Measurements from ENCODE around the gene FHIP1A. TPM values are rescaled to one million over a fixed set of nuclear protein-coding genes. Genes with fewer than 3 reads are reported as not detected.
A peak's percentile ranks its signal among the peaks of the same experiment; 100 is the strongest.

FHIP1A gene
- polyA plus RNA-seq, 1 of the 3 experiments (the other 2 are of a cell fraction): 1.3 TPM

DNA sequence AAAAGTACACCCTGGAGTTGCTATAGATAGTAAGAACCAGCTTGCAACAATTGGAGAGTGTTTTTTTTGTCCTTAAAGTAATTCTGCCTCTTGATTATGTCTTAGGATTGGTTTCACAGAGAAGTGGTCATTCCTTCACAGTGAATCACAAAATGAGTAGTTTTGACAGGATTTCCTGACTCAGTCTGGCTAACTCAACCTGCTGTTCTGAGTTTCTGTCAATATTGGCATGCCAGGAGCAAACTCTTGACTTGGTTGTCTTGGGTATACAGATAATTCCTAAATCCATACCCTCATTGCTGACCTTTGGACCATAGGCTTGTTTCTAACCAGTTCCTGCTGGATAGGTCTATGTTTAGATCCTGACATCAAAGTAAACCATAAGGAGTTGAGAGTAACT lies 9.4 kb downstream of the FHIP1A start (continued):
- TF ChIP-seq, protein P1, sequence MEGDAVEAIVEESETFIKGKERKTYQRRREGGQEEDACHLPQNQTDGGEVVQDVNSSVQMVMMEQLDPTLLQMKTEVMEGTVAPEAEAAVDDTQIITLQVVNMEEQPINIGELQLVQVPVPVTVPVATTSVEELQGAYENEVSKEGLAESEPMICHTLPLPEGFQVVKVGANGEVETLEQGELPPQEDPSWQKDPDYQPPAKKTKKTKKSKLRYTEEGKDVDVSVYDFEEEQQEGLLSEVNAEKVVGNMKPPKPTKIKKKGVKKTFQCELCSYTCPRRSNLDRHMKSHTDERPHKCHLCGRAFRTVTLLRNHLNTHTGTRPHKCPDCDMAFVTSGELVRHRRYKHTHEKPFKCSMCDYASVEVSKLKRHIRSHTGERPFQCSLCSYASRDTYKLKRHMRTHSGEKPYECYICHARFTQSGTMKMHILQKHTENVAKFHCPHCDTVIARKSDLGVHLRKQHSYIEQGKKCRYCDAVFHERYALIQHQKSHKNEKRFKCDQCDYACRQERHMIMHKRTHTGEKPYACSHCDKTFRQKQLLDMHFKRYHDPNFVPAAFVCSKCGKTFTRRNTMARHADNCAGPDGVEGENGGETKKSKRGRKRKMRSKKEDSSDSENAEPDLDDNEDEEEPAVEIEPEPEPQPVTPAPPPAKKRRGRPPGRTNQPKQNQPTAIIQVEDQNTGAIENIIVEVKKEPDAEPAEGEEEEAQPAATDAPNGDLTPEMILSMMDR (IDR thresholded peaks at IDR 0.05): no peak
- TF ChIP-seq TEAD4 (IDR thresholded peaks at IDR 0.05; ENCODE audit: borderline replicate concordance, insufficient read depth): 0 out of 2 replicates have a peak, but pooled peaks have one; percentile 27
- TF ChIP-seq, protein P2, sequence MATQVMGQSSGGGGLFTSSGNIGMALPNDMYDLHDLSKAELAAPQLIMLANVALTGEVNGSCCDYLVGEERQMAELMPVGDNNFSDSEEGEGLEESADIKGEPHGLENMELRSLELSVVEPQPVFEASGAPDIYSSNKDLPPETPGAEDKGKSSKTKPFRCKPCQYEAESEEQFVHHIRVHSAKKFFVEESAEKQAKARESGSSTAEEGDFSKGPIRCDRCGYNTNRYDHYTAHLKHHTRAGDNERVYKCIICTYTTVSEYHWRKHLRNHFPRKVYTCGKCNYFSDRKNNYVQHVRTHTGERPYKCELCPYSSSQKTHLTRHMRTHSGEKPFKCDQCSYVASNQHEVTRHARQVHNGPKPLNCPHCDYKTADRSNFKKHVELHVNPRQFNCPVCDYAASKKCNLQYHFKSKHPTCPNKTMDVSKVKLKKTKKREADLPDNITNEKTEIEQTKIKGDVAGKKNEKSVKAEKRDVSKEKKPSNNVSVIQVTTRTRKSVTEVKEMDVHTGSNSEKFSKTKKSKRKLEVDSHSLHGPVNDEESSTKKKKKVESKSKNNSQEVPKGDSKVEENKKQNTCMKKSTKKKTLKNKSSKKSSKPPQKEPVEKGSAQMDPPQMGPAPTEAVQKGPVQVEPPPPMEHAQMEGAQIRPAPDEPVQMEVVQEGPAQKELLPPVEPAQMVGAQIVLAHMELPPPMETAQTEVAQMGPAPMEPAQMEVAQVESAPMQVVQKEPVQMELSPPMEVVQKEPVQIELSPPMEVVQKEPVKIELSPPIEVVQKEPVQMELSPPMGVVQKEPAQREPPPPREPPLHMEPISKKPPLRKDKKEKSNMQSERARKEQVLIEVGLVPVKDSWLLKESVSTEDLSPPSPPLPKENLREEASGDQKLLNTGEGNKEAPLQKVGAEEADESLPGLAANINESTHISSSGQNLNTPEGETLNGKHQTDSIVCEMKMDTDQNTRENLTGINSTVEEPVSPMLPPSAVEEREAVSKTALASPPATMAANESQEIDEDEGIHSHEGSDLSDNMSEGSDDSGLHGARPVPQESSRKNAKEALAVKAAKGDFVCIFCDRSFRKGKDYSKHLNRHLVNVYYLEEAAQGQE (IDR thresholded peaks at IDR 0.05; ENCODE audit: low read depth, low read length): no peak
- peak; percentile 83 for TF ChIP-seq JUND (IDR thresholded peaks at IDR 0.05)
- TF ChIP-seq, protein P3, sequence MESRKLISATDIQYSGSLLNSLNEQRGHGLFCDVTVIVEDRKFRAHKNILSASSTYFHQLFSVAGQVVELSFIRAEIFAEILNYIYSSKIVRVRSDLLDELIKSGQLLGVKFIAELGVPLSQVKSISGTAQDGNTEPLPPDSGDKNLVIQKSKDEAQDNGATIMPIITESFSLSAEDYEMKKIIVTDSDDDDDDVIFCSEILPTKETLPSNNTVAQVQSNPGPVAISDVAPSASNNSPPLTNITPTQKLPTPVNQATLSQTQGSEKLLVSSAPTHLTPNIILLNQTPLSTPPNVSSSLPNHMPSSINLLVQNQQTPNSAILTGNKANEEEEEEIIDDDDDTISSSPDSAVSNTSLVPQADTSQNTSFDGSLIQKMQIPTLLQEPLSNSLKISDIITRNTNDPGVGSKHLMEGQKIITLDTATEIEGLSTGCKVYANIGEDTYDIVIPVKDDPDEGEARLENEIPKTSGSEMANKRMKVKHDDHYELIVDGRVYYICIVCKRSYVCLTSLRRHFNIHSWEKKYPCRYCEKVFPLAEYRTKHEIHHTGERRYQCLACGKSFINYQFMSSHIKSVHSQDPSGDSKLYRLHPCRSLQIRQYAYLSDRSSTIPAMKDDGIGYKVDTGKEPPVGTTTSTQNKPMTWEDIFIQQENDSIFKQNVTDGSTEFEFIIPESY (IDR thresholded peaks at IDR 0.05; ENCODE audit: borderline replicate concordance, low read depth): no peak
- TF ChIP-seq, protein P4, sequence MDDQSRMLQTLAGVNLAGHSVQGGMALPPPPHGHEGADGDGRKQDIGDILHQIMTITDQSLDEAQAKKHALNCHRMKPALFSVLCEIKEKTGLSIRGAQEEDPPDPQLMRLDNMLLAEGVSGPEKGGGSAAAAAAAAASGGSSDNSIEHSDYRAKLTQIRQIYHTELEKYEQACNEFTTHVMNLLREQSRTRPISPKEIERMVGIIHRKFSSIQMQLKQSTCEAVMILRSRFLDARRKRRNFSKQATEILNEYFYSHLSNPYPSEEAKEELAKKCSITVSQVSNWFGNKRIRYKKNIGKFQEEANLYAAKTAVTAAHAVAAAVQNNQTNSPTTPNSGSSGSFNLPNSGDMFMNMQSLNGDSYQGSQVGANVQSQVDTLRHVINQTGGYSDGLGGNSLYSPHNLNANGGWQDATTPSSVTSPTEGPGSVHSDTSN (IDR thresholded peaks at IDR 0.05): peak; percentile 86
- TF ChIP-seq FOXM1 (IDR thresholded peaks at IDR 0.05; ENCODE audit: low read depth): no peak
- 0 out of 2 replicates have a peak, but pooled peaks have one; percentile 43 for TF ChIP-seq SIN3A (IDR thresholded peaks at IDR 0.05; ENCODE audit: borderline replicate concordance, low read depth, low read length)
- no peak for TF ChIP-seq SMC3 (IDR thresholded peaks at IDR 0.05; ENCODE audit: low read depth, low read length)
- no peak for TF ChIP-seq GABPA (IDR thresholded peaks at IDR 0.05; ENCODE audit: low read depth)
- TF ChIP-seq, protein P5, sequence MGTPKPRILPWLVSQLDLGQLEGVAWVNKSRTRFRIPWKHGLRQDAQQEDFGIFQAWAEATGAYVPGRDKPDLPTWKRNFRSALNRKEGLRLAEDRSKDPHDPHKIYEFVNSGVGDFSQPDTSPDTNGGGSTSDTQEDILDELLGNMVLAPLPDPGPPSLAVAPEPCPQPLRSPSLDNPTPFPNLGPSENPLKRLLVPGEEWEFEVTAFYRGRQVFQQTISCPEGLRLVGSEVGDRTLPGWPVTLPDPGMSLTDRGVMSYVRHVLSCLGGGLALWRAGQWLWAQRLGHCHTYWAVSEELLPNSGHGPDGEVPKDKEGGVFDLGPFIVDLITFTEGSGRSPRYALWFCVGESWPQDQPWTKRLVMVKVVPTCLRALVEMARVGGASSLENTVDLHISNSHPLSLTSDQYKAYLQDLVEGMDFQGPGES (IDR thresholded peaks at IDR 0.05; ENCODE audit: low read depth, low read length): no peak
- no peak for TF ChIP-seq GATA2 (CRISPR knock-in tag; IDR thresholded peaks at IDR 0.05)
- peak; percentile 76 for TF ChIP-seq TCF12 (IDR thresholded peaks at IDR 0.05)
- no peak for TF ChIP-seq POLR2AphosphoS5 (IDR thresholded peaks at IDR 0.05; ENCODE audit: low read depth, low read length)
- no peak for TF ChIP-seq RFX5 (IDR thresholded peaks at IDR 0.05; ENCODE audit: low read length)

Measured in SK-N-SH (cell line).